Measurements from ENCODE around the gene PTPRU. TPM values are rescaled to one million over a fixed set of nuclear protein-coding genes. Genes with fewer than 3 reads are reported as not detected.

The PTPRU gene
- total RNA-seq, 4 donors from 2014 or later, result 5.6 to 9.7 (median 7.4) TPM

- in situ Hi-C loops (cut with MboI; ENCODE audit: low pct_ligation_motif_present in 1 of 4, low pct_unique_long_range_greater_than_20kb in 1 of 4, low sequenced_read_pairs in 3 of 4), result no loop called here
- Histone ChIP-seq H3K4me1 (no peaks in the 10 kb centered on the region), H3K27me3 (no peaks in the 10 kb centered on the region), H3K4me3 (no peak overlapping the region), H3K9me3 (no peaks in the 10 kb centered on the region), H3K27ac (no peak overlapping the region), H3K36me3 (no peaks in the 10 kb centered on the region)
- TF ChIP-seq POLR2A (IDR thresholded peaks at IDR 0.05) (no peak), EP300 (IDR thresholded peaks at IDR 0.05; ENCODE audit: low read depth) (no peak), POLR2AphosphoS5 (IDR thresholded peaks at IDR 0.05) (no peak)
- TF ChIP-seq, protein P1, sequence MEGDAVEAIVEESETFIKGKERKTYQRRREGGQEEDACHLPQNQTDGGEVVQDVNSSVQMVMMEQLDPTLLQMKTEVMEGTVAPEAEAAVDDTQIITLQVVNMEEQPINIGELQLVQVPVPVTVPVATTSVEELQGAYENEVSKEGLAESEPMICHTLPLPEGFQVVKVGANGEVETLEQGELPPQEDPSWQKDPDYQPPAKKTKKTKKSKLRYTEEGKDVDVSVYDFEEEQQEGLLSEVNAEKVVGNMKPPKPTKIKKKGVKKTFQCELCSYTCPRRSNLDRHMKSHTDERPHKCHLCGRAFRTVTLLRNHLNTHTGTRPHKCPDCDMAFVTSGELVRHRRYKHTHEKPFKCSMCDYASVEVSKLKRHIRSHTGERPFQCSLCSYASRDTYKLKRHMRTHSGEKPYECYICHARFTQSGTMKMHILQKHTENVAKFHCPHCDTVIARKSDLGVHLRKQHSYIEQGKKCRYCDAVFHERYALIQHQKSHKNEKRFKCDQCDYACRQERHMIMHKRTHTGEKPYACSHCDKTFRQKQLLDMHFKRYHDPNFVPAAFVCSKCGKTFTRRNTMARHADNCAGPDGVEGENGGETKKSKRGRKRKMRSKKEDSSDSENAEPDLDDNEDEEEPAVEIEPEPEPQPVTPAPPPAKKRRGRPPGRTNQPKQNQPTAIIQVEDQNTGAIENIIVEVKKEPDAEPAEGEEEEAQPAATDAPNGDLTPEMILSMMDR (IDR thresholded peaks at IDR 0.05), result no peak
- DNase-seq, result no peak
- intact Hi-C loops (cut with DNase I; ENCODE audit: low total_unique reads), result no loop called here
- 79 to 83% methylated on average over 5 to 9 of the region's 9 CpGs for WGBS, 2 donors (ENCODE audit: low coverage in 1 of 2)
These were observed 83.2 kb downstream of the PTPRU start for GRCh38 chr1:29319300-29320110.

DNA sequence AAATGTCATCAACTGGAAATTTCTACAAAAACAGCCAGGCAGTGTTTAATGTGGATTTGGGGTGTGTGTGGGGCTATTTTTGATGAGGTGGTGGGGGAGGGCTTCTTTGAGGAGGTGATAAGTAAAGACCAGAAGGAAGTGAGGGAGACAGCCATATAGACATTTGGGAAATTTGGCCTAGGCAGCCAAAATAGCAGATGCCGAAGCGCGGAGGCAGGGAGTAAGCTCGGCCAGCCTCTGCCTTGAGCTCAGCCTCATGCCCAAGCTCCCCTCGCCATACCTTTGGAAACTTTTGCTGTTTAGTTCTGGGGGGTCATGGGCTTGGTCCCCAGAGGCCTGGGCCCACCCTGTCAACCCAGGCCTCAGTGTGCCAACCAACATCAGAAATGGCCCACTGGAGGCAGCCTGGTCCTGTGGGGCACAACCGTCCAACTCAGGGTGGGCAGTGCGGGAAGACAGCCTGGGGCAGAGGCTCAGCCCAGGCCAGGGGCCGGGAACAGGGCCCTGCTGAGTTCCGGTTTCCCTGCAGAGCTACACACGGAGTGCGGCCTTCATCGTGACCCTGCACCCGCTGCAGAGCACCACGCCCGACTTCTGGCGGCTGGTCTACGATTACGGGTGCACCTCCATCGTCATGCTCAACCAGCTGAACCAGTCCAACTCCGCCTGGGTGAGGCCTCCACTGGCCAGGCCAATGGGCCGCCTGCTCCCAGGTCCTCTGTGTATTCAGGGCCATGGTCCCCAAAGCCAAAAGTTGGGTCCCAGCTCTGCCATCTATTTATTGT lies 84.0 kb downstream of the PTPRU start:
- Histone ChIP-seq H3K36me3 (no peaks in the 10 kb centered on the region), H3K4me1 (no peaks in the 10 kb centered on the region), H3K27me3 (no peaks in the 10 kb centered on the region), H3K27ac (no peak overlapping the region), H3K4me3 (no peak overlapping the region), H3K9me3 (no peaks in the 10 kb centered on the region)
- in situ Hi-C loops (cut with MboI; ENCODE audit: low pct_ligation_motif_present in 1 of 4, low pct_unique_long_range_greater_than_20kb in 1 of 4, low sequenced_read_pairs in 3 of 4), result no loop called here
- no peak for TF ChIP-seq POLR2A (IDR thresholded peaks at IDR 0.05)
- TF ChIP-seq, protein P1 (IDR thresholded peaks at IDR 0.05), result no peak
- TF ChIP-seq EP300 (IDR thresholded peaks at IDR 0.05; ENCODE audit: low read depth), result no peak
- TF ChIP-seq POLR2AphosphoS5 (IDR thresholded peaks at IDR 0.05), result no peak
- DNase-seq, result no peak
- WGBS, 2 donors (ENCODE audit: low coverage in 1 of 2), result 94% methylated on average over 13 of the region's 21 CpGs; no CpG with 5 or more reads in 1 of the 2 donors
- intact Hi-C loops (cut with DNase I; ENCODE audit: low total_unique reads), result no loop called here

GRCh38 chr1:29321176-29321575 lies 84.9 kb downstream of the PTPRU start:
- Histone ChIP-seq H3K27ac (no peak overlapping the region), H3K9me3 (no peaks in the 10 kb centered on the region), H3K4me3 (no peak overlapping the region), H3K36me3 (no peaks in the 10 kb centered on the region), H3K4me1 (no peaks in the 10 kb centered on the region), H3K27me3 (no peaks in the 10 kb centered on the region)
- WGBS, 2 donors (ENCODE audit: low coverage in 1 of 2), result 94% methylated on average over 2 of the region's 2 CpGs; no CpG with 5 or more reads in 1 of the 2 donors
- no peak for TF ChIP-seq POLR2A (IDR thresholded peaks at IDR 0.05)
- no peak for TF ChIP-seq EP300 (IDR thresholded peaks at IDR 0.05; ENCODE audit: low read depth)
- no peak for TF ChIP-seq POLR2AphosphoS5 (IDR thresholded peaks at IDR 0.05)
- TF ChIP-seq, protein P1 (IDR thresholded peaks at IDR 0.05), result no peak
- intact Hi-C loops (cut with DNase I; ENCODE audit: low total_unique reads) (no loop called here), in situ Hi-C loops (cut with MboI; ENCODE audit: low pct_ligation_motif_present in 1 of 4, low pct_unique_long_range_greater_than_20kb in 1 of 4, low sequenced_read_pairs in 3 of 4) (no loop called here)
- DNase-seq, result no peak

- H3K27me3 ChIP-seq, result no peaks in the 10 kb centered on the region
- 64% methylated on average over 4 to 8 of the region's 8 CpGs for WGBS, 2 donors (ENCODE audit: low coverage in 1 of 2)
- TF ChIP-seq POLR2AphosphoS5 (IDR thresholded peaks at IDR 0.05), result no peak
- TF ChIP-seq, protein P1 (IDR thresholded peaks at IDR 0.05), result no peak
- no peak for TF ChIP-seq POLR2A (IDR thresholded peaks at IDR 0.05)
- TF ChIP-seq EP300 (IDR thresholded peaks at IDR 0.05; ENCODE audit: low read depth), result no peak
- intact Hi-C loops (cut with DNase I; ENCODE audit: low total_unique reads) (no loop called here), in situ Hi-C loops (cut with MboI; ENCODE audit: low pct_ligation_motif_present in 1 of 4, low pct_unique_long_range_greater_than_20kb in 1 of 4, low sequenced_read_pairs in 3 of 4) (no loop called here)
- H3K4me3 ChIP-seq, result no peak overlapping the region
- H3K4me1 ChIP-seq, result no peaks in the 10 kb centered on the region
- no peaks in the 10 kb centered on the region for H3K36me3 ChIP-seq
- no peaks in the 10 kb centered on the region for H3K9me3 ChIP-seq
- H3K27ac ChIP-seq, result no peak overlapping the region
- DNase-seq, result no peak
These were observed 85.9 kb downstream of the PTPRU start for GRCh38 chr1:29322147-29322694.

All from transverse colon (tissue), 4 donors.